Astrocyte of the spinal cord (primary cell): ENCODE measurements around the gene SPZ1.

Experiments
- DNase-seq: peaks from one replicate; pipeline ENCODE4 v3.0.0; 2011; ENCODE audit warnings: low read depth, low spot score
- H3K4me3 ChIP-seq: 2 replicates; pipeline ENCODE4 v1.5.1; 2011; ENCODE audit warnings: low read depth, mild to moderate bottlenecking, low read length, moderate library complexity
- CTCF ChIP-seq: IDR thresholded peaks from 2 replicates; pipeline ENCODE4 v1.5.1; 2012; ENCODE audit warnings: low read depth, mild to moderate bottlenecking, low read length, inconsistent platforms
- in situ Hi-C: cut with HindIII; loops from 2 replicates; pipeline ENCODE4 v1.10.0; 2017; ENCODE audit warnings: low sequenced_read_pairs

SPZ1 gene

GRCh38 chr5:80302636-80303035, 17.2 kb upstream of the SPZ1 start:
- no peak overlapping the region for H3K4me3 ChIP-seq
- TF ChIP-seq CTCF: no peak
- no peak for DNase-seq
- in situ Hi-C loops: no loop called here

- no peak overlapping the region for H3K4me3 ChIP-seq
- TF ChIP-seq CTCF: no peak
- in situ Hi-C loops: no loop called here
- DNase-seq: no peak
Observed at GRCh38 chr5:80308526-80308925, 11.3 kb upstream of the SPZ1 start.

- in situ Hi-C loops: no loop called here
- no peak for DNase-seq
- TF ChIP-seq CTCF: no peak
Observed at GRCh38 chr5:80309871-80310665, 9.7 kb upstream of the SPZ1 start.

DNA sequence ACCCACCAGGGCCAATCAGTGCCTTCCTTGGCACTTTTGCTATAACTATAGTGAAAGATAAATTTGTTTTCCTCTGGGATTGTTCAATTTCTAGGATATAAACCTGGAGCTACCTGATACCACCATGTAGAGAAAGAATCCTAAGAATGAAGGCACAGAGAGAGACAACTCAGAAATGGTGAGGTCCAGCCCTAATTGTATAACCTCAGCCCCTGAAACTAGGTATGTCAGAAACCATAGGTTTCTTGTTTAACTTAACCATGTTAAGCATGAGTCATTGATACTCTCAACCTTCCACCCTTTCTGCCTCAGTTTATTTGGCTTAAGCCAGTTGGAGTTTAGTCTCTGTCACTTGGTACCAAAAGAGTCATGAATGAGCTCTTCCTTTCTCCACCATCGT, 4.6 kb upstream of the SPZ1 start:
- no peak for DNase-seq
- no peak overlapping the region for H3K4me3 ChIP-seq
- TF ChIP-seq CTCF: no peak
- in situ Hi-C loops: no loop called here

More at GRCh38 chr5:80309871-80310665, 9.7 kb upstream of the SPZ1 start:
- no peak overlapping the region for H3K4me3 ChIP-seq

GRCh38 chr5:80318212-80318611, 1.6 kb upstream of the SPZ1 start:
- H3K4me3 ChIP-seq: no peak overlapping the region
- in situ Hi-C loops: no loop called here
- TF ChIP-seq CTCF: no peak
- DNase-seq: peak; percentile 38

- DNase-seq: no peak
- no peak overlapping the region for H3K4me3 ChIP-seq
- TF ChIP-seq CTCF: no peak
- in situ Hi-C loops: no loop called here
Observed at GRCh38 chr5:80324912-80325311, 5.1 kb downstream of the SPZ1 start.
